DND-41 (cell line): ENCODE results near the gene MUL1.

Experiments
- EZH2 ChIP-seq: IDR thresholded peaks from 3 replicates; pipeline ENCODE4 v1.6.1; 2012; ENCODE audit warnings: borderline replicate concordance, low read depth, mild to moderate bottlenecking, moderate library complexity, low read length, inconsistent platforms; ENCODE audit not compliant: severe bottlenecking
- TF ChIP-seq, protein P1 (sequence below): IDR thresholded peaks from 2 replicates; pipeline ENCODE4 v1.5.1; 2012; ENCODE audit warnings: borderline replicate concordance, low read length, moderate library complexity, mild to moderate bottlenecking; ENCODE audit not compliant: poor library complexity, severe bottlenecking; ENCODE audit errors: extremely low read depth

DNA sequence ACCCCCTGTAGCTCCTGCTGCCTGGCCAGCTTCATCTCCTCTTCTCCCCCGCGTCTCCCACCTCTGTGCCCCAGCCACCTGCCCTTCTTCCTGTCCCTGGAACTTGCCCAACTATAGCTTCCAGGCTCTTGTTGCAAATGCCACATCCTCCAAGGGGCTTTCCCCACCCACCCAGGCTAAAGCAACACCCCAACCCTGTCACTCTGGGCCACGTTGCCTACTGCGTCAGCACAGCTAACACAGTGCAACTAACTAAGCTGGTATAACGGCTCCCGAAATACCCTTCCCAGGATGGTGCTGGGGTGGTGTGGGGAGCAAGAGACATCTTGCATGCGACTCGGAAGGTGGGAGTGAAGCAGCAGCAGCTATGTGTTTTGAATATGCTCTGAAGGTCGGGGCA is 41.7 kb downstream of the MUL1 start:
- TF ChIP-seq EZH2: no peak
- TF ChIP-seq, protein P1, sequence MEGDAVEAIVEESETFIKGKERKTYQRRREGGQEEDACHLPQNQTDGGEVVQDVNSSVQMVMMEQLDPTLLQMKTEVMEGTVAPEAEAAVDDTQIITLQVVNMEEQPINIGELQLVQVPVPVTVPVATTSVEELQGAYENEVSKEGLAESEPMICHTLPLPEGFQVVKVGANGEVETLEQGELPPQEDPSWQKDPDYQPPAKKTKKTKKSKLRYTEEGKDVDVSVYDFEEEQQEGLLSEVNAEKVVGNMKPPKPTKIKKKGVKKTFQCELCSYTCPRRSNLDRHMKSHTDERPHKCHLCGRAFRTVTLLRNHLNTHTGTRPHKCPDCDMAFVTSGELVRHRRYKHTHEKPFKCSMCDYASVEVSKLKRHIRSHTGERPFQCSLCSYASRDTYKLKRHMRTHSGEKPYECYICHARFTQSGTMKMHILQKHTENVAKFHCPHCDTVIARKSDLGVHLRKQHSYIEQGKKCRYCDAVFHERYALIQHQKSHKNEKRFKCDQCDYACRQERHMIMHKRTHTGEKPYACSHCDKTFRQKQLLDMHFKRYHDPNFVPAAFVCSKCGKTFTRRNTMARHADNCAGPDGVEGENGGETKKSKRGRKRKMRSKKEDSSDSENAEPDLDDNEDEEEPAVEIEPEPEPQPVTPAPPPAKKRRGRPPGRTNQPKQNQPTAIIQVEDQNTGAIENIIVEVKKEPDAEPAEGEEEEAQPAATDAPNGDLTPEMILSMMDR: no peak
